HUDEP-2 (cell line): ENCODE results near the gene LMNTD2.

Source experiments
- DNase-seq, 76 experiments: peaks; one replicate each; lab custom pipeline; 2025; ENCODE audit not compliant: unreplicated experiment in 76 of 76; lab: John Stamatoyannopoulos, UW

Gene LMNTD2

GRCh38 chr11:589798-590197 is 29.3 kb upstream of the LMNTD2 start:
- DNase-seq, result no peak

GRCh38 chr11:587978-588380 is 27.4 kb upstream of the LMNTD2 start:
- no peak for DNase-seq

- no peak for DNase-seq
Observed at GRCh38 chr11:587546-587945, 27.0 kb upstream of the LMNTD2 start.

GRCh38 chr11:586376-587316 is 26.1 kb upstream of the LMNTD2 start:
- no peak for DNase-seq

- DNase-seq, result no peak
Observed at GRCh38 chr11:584287-584686, 23.7 kb upstream of the LMNTD2 start.

GRCh38 chr11:581752-582151 is 21.2 kb upstream of the LMNTD2 start:
- DNase-seq, result no peak

- DNase-seq, result no peak
Observed at GRCh38 chr11:581342-581741, 20.8 kb upstream of the LMNTD2 start.

- DNase-seq, result no peak
Observed at GRCh38 chr11:579830-580601, 19.5 kb upstream of the LMNTD2 start.

GRCh38 chr11:578276-579035 is 17.9 kb upstream of the LMNTD2 start:
- DNase-seq, result peak in 3 of 76 experiments; percentile 8 to 22 (median 9)

GRCh38 chr11:577611-577894 is 17.0 kb upstream of the LMNTD2 start:
- no peak for DNase-seq

GRCh38 chr11:576811-577610 is 16.5 kb upstream of the LMNTD2 start:
- no peak for DNase-seq

GRCh38 chr11:575996-576768 is 15.6 kb upstream of the LMNTD2 start, which contains the start of gene PHRF1:
Gene PHRF1 (plus strand): TSS chr11:576470. CDS start chr11:581513, 5,043 bp downstream.
- peak; percentile 13 to 97 (median 89) for DNase-seq

GRCh38 chr11:575313-575995 is 14.9 kb upstream of the LMNTD2 start:
- DNase-seq, result peak in 4 of 76 experiments; percentile 26 to 66 (median 45)

- DNase-seq, result no peak
Observed at GRCh38 chr11:574632-575312, 14.2 kb upstream of the LMNTD2 start.

- peak in 1 of 76 experiments; percentile 16 for DNase-seq
Observed at GRCh38 chr11:574031-574570, 13.6 kb upstream of the LMNTD2 start.

GRCh38 chr11:573146-573759 is 12.7 kb upstream of the LMNTD2 start:
- DNase-seq, result no peak

GRCh38 chr11:571802-572185 is 11.3 kb upstream of the LMNTD2 start:
- no peak for DNase-seq
